Activated CD4-positive, CD25-positive, alpha-beta regulatory T cell treated with anti-CD3 and anti-CD28 coated beads, Interleukin-2, amount 50 U/mL, for 16 hours (primary cell): ENCODE results near the gene ABCG8.

Source experiments
- DNase-seq: peaks from one replicate; pipeline ENCODE4 v3.0.0-alpha.2; 2020; ENCODE audit warnings: low read depth, low spot score

ABCG8 gene

GRCh38 chr2:43838560-43839267 lies at the start of gene ABCG8, which contains the start of gene ABCG5:
ABCG8 (plus strand) TSS chr2:43838971; CDS start chr2:43839054, 83 bp downstream.
ABCG5 (minus strand) TSS chr2:43838839; CDS start chr2:43838679, 160 bp downstream.
- DNase-seq = no peak

- no peak for DNase-seq
Observed at GRCh38 chr2:43790147-43790546, 48.6 kb upstream of the ABCG8 start.

- DNase-seq = no peak
Observed at GRCh38 chr2:43791035-43791765, 47.6 kb upstream of the ABCG8 start.

GRCh38 chr2:43792653-43793052 lies 46.1 kb upstream of the ABCG8 start:
- DNase-seq = no peak

- no peak for DNase-seq
Observed at GRCh38 chr2:43794956-43795355, 43.8 kb upstream of the ABCG8 start.

GRCh38 chr2:43796206-43796605 lies 42.6 kb upstream of the ABCG8 start:
- DNase-seq = no peak

- DNase-seq = no peak
Observed at GRCh38 chr2:43798300-43798699, 40.5 kb upstream of the ABCG8 start.

- DNase-seq = no peak
Observed at GRCh38 chr2:43800894-43801293, 37.9 kb upstream of the ABCG8 start.

- DNase-seq = no peak
Observed at GRCh38 chr2:43802135-43802534, 36.6 kb upstream of the ABCG8 start.

- no peak for DNase-seq
Observed at GRCh38 chr2:43803113-43803512, 35.7 kb upstream of the ABCG8 start.

- DNase-seq = no peak
Observed at GRCh38 chr2:43806719-43807031, 32.1 kb upstream of the ABCG8 start.

GRCh38 chr2:43810452-43810851 lies 28.3 kb upstream of the ABCG8 start:
- no peak for DNase-seq

- no peak for DNase-seq
Observed at GRCh38 chr2:43810888-43811287, 27.9 kb upstream of the ABCG8 start.

- DNase-seq = no peak
Observed at GRCh38 chr2:43812006-43812405, 26.8 kb upstream of the ABCG8 start.

- no peak for DNase-seq
Observed at GRCh38 chr2:43812947-43813346, 25.8 kb upstream of the ABCG8 start.

- DNase-seq = no peak
Observed at GRCh38 chr2:43814711-43815110, 24.1 kb upstream of the ABCG8 start.

- DNase-seq = no peak
Observed at GRCh38 chr2:43818761-43819160, 20.0 kb upstream of the ABCG8 start.

- no peak for DNase-seq
Observed at GRCh38 chr2:43819491-43820163, 19.1 kb upstream of the ABCG8 start.

- no peak for DNase-seq
Observed at GRCh38 chr2:43822839-43823238, 15.9 kb upstream of the ABCG8 start.

GRCh38 chr2:43823751-43824150 lies 15.0 kb upstream of the ABCG8 start:
- DNase-seq = no peak

GRCh38 chr2:43824512-43824911 lies 14.3 kb upstream of the ABCG8 start:
- DNase-seq = no peak

GRCh38 chr2:43824951-43825493 lies 13.7 kb upstream of the ABCG8 start:
- DNase-seq = no peak
